NCI-H146 treated with DMSO at 0.1 percent for 48 hours (cell line): ENCODE measurements around the gene DPEP2.
"Not testable (repeated sequence)": the region's sequence is repeated elsewhere in the genome, so short reads cannot be mapped to it uniquely, and the experiment has no call there.

Experiments used
- DNase-seq: peaks from one replicate; lab custom pipeline; 2025; ENCODE audit not compliant: unreplicated experiment; lab: John Stamatoyannopoulos, UW

Gene DPEP2

GRCh38 chr16:67998779-67999688 is at the start of gene DPEP2:
TSS of gene DPEP2 (minus strand) at chr16:67999484. CDS start at chr16:67993212, 6,272 bp downstream.
- DNase-seq, result not testable (repeated sequence)

- DNase-seq, result no peak
Measured at GRCh38 chr16:68047987-68048386, 48.7 kb upstream of the DPEP2 start.

- DNase-seq, result no peak
Measured at GRCh38 chr16:68046106-68046505, 46.8 kb upstream of the DPEP2 start.

GRCh38 chr16:68041783-68042182 is 42.5 kb upstream of the DPEP2 start:
- DNase-seq, result no peak

- peak; percentile 18 for DNase-seq
Measured at GRCh38 chr16:68040506-68041288, 41.4 kb upstream of the DPEP2 start.

- DNase-seq, result no peak
Measured at GRCh38 chr16:68037841-68038597, 38.7 kb upstream of the DPEP2 start.

- no peak for DNase-seq
Measured at GRCh38 chr16:68035227-68035626, 35.9 kb upstream of the DPEP2 start.

- no peak for DNase-seq
Measured at GRCh38 chr16:68033101-68033500, 33.8 kb upstream of the DPEP2 start.

- no peak for DNase-seq
Measured at GRCh38 chr16:68031951-68032350, 32.7 kb upstream of the DPEP2 start.

- DNase-seq, result not testable (repeated sequence)
Measured at GRCh38 chr16:68030108-68030507, 30.8 kb upstream of the DPEP2 start.

- no peak for DNase-seq
Measured at GRCh38 chr16:68028996-68029395, 29.7 kb upstream of the DPEP2 start.

GRCh38 chr16:68022728-68023537 is 23.6 kb upstream of the DPEP2 start, which contains the start of the genes DDX28 and DUS2:
TSS of gene DDX28 (minus strand) at chr16:68023232. CDS start at chr16:68023202, 30 bp downstream.
TSS of gene DUS2 (plus strand) at chr16:68023284. CDS start at chr16:68038024, 14,740 bp downstream.
- DNase-seq, result peak; percentile 33

- no peak for DNase-seq
Measured at GRCh38 chr16:68022278-68022727, 23.0 kb upstream of the DPEP2 start.

GRCh38 chr16:68021490-68021889 is 22.2 kb upstream of the DPEP2 start:
- DNase-seq, result no peak

GRCh38 chr16:68019167-68019680 is 19.9 kb upstream of the DPEP2 start:
- DNase-seq, result no peak

GRCh38 chr16:68015681-68016080 is 16.4 kb upstream of the DPEP2 start, which contains the start of gene DPEP2NB:
TSS of gene DPEP2NB (minus strand) at chr16:68015911. CDS start at chr16:68015770, 141 bp downstream.
- DNase-seq, result no peak

- DNase-seq, result no peak
Measured at GRCh38 chr16:68013440-68013839, 14.2 kb upstream of the DPEP2 start.

- not testable (repeated sequence) for DNase-seq
Measured at GRCh38 chr16:68009872-68010271, 10.6 kb upstream of the DPEP2 start.

GRCh38 chr16:68009157-68009735 is 10.0 kb upstream of the DPEP2 start:
- no peak for DNase-seq
